HEK293 (cell line): ENCODE data around the gene CDX2.

Source experiments
- CTCF ChIA-PET: fragments of 350-600 bp; formaldehyde crosslinking; extraction: SDS; loops from one replicate; lab custom pipeline; 2021; ENCODE audit warnings: antibody characterized with exemption; lab: Yijun Ruan, JAX
- POLR2A ChIA-PET: fragments of 300-600 bp; formaldehyde crosslinking; extraction: SDS; loops from one replicate; lab custom pipeline; 2020; ENCODE audit warnings: antibody characterized with exemption, inconsistent platforms; lab: Yijun Ruan, JAX
- H3K27ac ChIP-seq: fragments of 200-500 bp; sonication (Bioruptor generic); 2 replicates; pipeline ENCODE4 v1.5.1; 2014; ENCODE audit warnings: low read depth, low read length, control low read depth, inconsistent platforms; ENCODE audit errors: extremely low read depth
- H3K36me3 ChIP-seq, 2 experiments: fragments of 200-500 bp in 1 of 2; sonication (Bioruptor generic) in 1 of 2; 1 replicate in 1 of 2; 2 replicates in 1 of 2; pipeline ENCODE4 v1.5.1; 2014 to 2017; ENCODE audit warnings: inconsistent platforms in 2 of 2, low read length in 2 of 2; ENCODE audit not compliant: control insufficient read depth in 2 of 2, insufficient read depth in 1 of 2
- H3K4me1 ChIP-seq: fragments of 200-500 bp; sonication (Bioruptor generic); 2 replicates; pipeline ENCODE4 v1.5.1; 2014; ENCODE audit warnings: mild to moderate bottlenecking, low read length, inconsistent platforms; ENCODE audit not compliant: control insufficient read depth, insufficient read depth
- H3K4me3 ChIP-seq: 2 replicates; pipeline ENCODE4 v1.5.1; 2011; ENCODE audit warnings: low read depth, mild to moderate bottlenecking, control low read depth, low read length, moderate library complexity
- H3K9me3 ChIP-seq: fragments of 200-500 bp; sonication (Bioruptor generic); 2 replicates; pipeline ENCODE4 v1.5.1; 2014; ENCODE audit warnings: low read depth, low read length, inconsistent platforms; ENCODE audit not compliant: control insufficient read depth, insufficient read depth
- BCL11B ChIP-seq: fragments of 450-650 bp; formaldehyde crosslinking; IDR thresholded peaks from 2 replicates; pipeline ENCODE4 v1.5.1; 2016; ENCODE audit warnings: low read depth, missing biosample characterization, missing genetic modification characterization
- GLI2 ChIP-seq: fragments of 450-650 bp; formaldehyde crosslinking; IDR thresholded peaks from 2 replicates; pipeline ENCODE4; 2017; ENCODE audit warnings: missing biosample characterization, missing genetic modification characterization, low read depth, borderline replicate concordance
- HOXD13 ChIP-seq: sonication (generic); formaldehyde crosslinking; IDR thresholded peaks from 2 replicates; pipeline ENCODE4 v1.8.0; 2022; ENCODE audit warnings: missing genetic modification reagents, borderline replicate concordance
- MEIS1 ChIP-seq: sonication (generic); formaldehyde crosslinking; IDR thresholded peaks from 2 replicates; pipeline ENCODE4 v1.8.1; 2022; ENCODE audit warnings: missing genetic modification reagents, mild to moderate bottlenecking, borderline replicate concordance
- ZBTB8A ChIP-seq: fragments of 450-650 bp; formaldehyde crosslinking; IDR thresholded peaks from 2 replicates; pipeline ENCODE4 v1.5.1; 2016; ENCODE audit warnings: missing biosample characterization, missing genetic modification characterization
- ZNF169 ChIP-seq: fragments of 450-650 bp; formaldehyde crosslinking; IDR thresholded peaks from 2 replicates; pipeline ENCODE4 v1.5.1; 2016; ENCODE audit warnings: missing biosample characterization, missing genetic modification characterization
- ZNF292 ChIP-seq: fragments of 450-650 bp; formaldehyde crosslinking; IDR thresholded peaks from 2 replicates; pipeline ENCODE4 v1.5.1; 2016; ENCODE audit warnings: low read depth, missing biosample characterization, missing genetic modification characterization, borderline replicate concordance
- ZNF354C ChIP-seq: fragments of 450-650 bp; formaldehyde crosslinking; IDR thresholded peaks from 2 replicates; pipeline ENCODE4 v1.5.1; 2016; ENCODE audit warnings: missing biosample characterization, missing genetic modification characterization, low read depth, borderline replicate concordance
- ZNF426 ChIP-seq: fragments of 450-650 bp; formaldehyde crosslinking; IDR thresholded peaks from 2 replicates; pipeline ENCODE4 v1.5.1; 2017; ENCODE audit warnings: missing biosample characterization, missing genetic modification characterization, mild to moderate bottlenecking, inconsistent platforms, moderate library complexity
- ZNF501 ChIP-seq: fragments of 450-650 bp; formaldehyde crosslinking; IDR thresholded peaks from 2 replicates; pipeline ENCODE4 v1.5.1; 2016; ENCODE audit warnings: missing biosample characterization, missing genetic modification characterization
- ZNF549 ChIP-seq: fragments of 450-650 bp; IDR thresholded peaks from 2 replicates; pipeline ENCODE4 v1.5.1; 2018; ENCODE audit warnings: missing biosample characterization, missing genetic modification characterization, mild to moderate bottlenecking, inconsistent platforms, moderate library complexity
- ZNF585B ChIP-seq: fragments of 450-650 bp; formaldehyde crosslinking; IDR thresholded peaks from 2 replicates; pipeline ENCODE4 v1.5.1; 2016; ENCODE audit warnings: missing biosample characterization, missing genetic modification characterization
- ZNF843 ChIP-seq: fragments of 450-650 bp; formaldehyde crosslinking; IDR thresholded peaks from 2 replicates; pipeline ENCODE4 v1.5.1; 2016; ENCODE audit warnings: missing biosample characterization, missing genetic modification characterization
- ZXDB ChIP-seq: fragments of 450-650 bp; formaldehyde crosslinking; IDR thresholded peaks from 2 replicates; pipeline ENCODE4 v1.5.1; 2016; ENCODE audit warnings: missing biosample characterization, missing genetic modification characterization
- TF ChIP-seq, protein P1 (sequence below): fragments of 450-650 bp; formaldehyde crosslinking; conservative IDR thresholded peaks from 2 replicates; pipeline ENCODE4 v1.5.1; 2016; ENCODE audit warnings: low read depth, missing biosample characterization, missing genetic modification characterization
- TF ChIP-seq, protein P2 (sequence below): fragments of 450-650 bp; formaldehyde crosslinking; IDR thresholded peaks from 2 replicates; pipeline ENCODE4 v1.5.1; 2017; ENCODE audit warnings: missing biosample characterization, missing genetic modification characterization
- TF ChIP-seq, protein P3 (sequence below): fragments of 450-650 bp; formaldehyde crosslinking; IDR thresholded peaks from 2 replicates; pipeline ENCODE4 v1.5.1; 2017; ENCODE audit warnings: missing biosample characterization, missing genetic modification characterization

Gene CDX2

GRCh38 chr13:27976362-27977091 lies 7.4 kb upstream of the CDX2 start:
- no peak overlapping the region for H3K27ac ChIP-seq
- H3K9me3 ChIP-seq = no peaks in the 10 kb centered on the region
- H3K36me3 ChIP-seq = no peaks in the 10 kb centered on the region
- no peaks in the 10 kb centered on the region for H3K4me1 ChIP-seq
- H3K4me3 ChIP-seq = no peak overlapping the region
- ChIA-PET POLR2A (no interaction called here), CTCF (interaction anchor here (0.7 to 1.4 kb wide), 3 partner anchors 8 to 206 kb away, joined by 3 to 4 read pairs (median 4); no protein-coding TSS in a partner anchor)
- TF ChIP-seq, protein P1, sequence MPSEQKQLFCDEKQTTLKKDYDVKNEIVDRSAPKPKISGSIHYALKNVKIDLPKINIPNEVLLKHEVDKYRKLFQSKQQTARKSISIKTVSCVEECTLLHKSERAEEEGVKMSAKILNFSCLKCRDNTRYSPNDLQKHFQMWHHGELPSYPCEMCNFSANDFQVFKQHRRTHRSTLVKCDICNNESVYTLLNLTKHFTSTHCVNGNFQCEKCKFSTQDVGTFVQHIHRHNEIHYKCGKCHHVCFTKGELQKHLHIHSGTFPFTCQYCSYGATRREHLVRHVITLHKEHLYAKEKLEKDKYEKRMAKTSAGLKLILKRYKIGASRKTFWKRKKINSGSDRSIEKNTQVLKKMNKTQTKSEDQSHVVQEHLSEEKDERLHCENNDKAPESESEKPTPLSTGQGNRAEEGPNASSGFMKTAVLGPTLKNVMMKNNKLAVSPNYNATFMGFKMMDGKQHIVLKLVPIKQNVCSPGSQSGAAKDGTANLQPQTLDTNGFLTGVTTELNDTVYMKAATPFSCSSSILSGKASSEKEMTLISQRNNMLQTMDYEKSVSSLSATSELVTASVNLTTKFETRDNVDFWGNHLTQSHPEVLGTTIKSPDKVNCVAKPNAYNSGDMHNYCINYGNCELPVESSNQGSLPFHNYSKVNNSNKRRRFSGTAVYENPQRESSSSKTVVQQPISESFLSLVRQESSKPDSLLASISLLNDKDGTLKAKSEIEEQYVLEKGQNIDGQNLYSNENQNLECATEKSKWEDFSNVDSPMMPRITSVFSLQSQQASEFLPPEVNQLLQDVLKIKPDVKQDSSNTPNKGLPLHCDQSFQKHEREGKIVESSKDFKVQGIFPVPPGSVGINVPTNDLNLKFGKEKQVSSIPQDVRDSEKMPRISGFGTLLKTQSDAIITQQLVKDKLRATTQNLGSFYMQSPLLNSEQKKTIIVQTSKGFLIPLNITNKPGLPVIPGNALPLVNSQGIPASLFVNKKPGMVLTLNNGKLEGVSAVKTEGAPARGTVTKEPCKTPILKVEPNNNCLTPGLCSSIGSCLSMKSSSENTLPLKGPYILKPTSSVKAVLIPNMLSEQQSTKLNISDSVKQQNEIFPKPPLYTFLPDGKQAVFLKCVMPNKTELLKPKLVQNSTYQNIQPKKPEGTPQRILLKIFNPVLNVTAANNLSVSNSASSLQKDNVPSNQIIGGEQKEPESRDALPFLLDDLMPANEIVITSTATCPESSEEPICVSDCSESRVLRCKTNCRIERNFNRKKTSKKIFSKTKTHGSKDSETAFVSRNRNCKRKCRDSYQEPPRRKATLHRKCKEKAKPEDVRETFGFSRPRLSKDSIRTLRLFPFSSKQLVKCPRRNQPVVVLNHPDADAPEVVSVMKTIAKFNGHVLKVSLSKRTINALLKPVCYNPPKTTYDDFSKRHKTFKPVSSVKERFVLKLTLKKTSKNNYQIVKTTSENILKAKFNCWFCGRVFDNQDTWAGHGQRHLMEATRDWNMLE (tag by site-specific recombination) = no peak
- TF ChIP-seq ZNF501 (tag by site-specific recombination) (no peak), ZNF843 (no peak), ZNF169 (tag by site-specific recombination) (no peak), ZBTB8A (tag by site-specific recombination) (no peak), ZNF585B (tag by site-specific recombination) (no peak), ZNF549 (tag by site-specific recombination) (no peak), BCL11B (tag by site-specific recombination) (no peak), HOXD13 (CRISPR knock-in tag) (no peak), MEIS1 (CRISPR knock-in tag) (no peak), ZNF292 (tag by site-specific recombination) (no peak), ZNF354C (tag by site-specific recombination) (no peak), ZXDB (no peak), ZNF426 (tag by site-specific recombination) (no peak), GLI2 (no peak)
- TF ChIP-seq, protein P2, sequence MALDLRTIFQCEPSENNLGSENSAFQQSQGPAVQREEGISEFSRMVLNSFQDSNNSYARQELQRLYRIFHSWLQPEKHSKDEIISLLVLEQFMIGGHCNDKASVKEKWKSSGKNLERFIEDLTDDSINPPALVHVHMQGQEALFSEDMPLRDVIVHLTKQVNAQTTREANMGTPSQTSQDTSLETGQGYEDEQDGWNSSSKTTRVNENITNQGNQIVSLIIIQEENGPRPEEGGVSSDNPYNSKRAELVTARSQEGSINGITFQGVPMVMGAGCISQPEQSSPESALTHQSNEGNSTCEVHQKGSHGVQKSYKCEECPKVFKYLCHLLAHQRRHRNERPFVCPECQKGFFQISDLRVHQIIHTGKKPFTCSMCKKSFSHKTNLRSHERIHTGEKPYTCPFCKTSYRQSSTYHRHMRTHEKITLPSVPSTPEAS = no peak
- TF ChIP-seq, protein P3, sequence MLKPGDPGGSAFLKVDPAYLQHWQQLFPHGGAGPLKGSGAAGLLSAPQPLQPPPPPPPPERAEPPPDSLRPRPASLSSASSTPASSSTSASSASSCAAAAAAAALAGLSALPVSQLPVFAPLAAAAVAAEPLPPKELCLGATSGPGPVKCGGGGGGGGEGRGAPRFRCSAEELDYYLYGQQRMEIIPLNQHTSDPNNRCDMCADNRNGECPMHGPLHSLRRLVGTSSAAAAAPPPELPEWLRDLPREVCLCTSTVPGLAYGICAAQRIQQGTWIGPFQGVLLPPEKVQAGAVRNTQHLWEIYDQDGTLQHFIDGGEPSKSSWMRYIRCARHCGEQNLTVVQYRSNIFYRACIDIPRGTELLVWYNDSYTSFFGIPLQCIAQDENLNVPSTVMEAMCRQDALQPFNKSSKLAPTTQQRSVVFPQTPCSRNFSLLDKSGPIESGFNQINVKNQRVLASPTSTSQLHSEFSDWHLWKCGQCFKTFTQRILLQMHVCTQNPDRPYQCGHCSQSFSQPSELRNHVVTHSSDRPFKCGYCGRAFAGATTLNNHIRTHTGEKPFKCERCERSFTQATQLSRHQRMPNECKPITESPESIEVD (tag by site-specific recombination) = no peak
